GM21528 (cell line): ENCODE measurements around the gene GRIA2.
"Not testable (repeated sequence)": the region's sequence is repeated elsewhere in the genome, so short reads cannot be mapped to it uniquely, and the experiment has no call there.

Experiments
- ATAC-seq: cut with Tn5 transposase; IDR thresholded peaks from one replicate; pipeline ENCODE4 v1.9.1; 2021; ENCODE audit warnings: mild to moderate bottlenecking, moderate library complexity; ENCODE audit not compliant: unreplicated experiment, low FRiP score

The GRIA2 gene

GRCh38 chr4:157220371-157220881, at the start of gene GRIA2:
Gene GRIA2, plus strand, starts transcription at chr4:157220728. Its CDS starts 315 bp downstream, at chr4:157221043.
- ATAC-seq, result no peak

DNA sequence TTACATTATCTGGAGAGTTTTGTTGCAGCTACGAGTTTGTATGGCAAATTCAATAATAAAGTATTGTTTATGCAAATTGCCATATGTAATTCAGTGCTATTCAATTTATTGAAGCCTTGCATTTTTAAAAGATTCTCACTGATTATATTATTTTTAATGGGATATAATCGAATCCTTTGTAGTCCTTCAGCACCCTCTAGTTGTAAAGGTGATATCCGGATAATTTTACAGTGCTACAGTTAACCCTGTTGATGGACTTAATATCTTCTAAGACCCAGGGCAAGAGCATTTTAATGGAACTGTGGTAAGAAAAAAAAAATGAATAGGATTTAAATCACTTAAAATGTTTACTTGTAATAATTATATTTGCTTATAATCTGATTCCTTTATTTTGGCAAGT, 48.5 kb upstream of the GRIA2 start:
- ATAC-seq, result no peak

DNA sequence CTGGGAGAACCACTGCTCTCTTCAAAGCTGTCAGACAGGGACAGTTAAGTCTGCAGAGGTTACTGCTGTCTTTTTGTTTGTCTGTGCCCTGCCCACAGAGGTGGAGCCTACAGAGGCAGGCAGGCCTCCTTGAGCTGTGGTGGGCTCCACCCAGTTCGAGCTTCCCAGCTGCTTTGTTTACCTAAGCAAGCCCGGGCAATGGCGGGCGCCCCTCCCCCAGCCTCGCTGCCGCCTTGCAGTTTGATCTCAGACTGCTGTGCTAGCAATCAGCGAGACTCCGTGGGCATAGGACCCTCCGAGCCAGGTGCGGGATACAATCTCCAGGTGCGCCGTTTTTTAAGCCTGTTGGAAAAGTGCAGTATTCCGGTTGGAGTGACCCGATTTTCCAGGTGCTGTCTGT, 40.3 kb upstream of the GRIA2 start:
- not testable (repeated sequence) for ATAC-seq

- ATAC-seq, result no peak
Measured at GRCh38 chr4:157184300-157184699, 36.2 kb upstream of the GRIA2 start.

DNA sequence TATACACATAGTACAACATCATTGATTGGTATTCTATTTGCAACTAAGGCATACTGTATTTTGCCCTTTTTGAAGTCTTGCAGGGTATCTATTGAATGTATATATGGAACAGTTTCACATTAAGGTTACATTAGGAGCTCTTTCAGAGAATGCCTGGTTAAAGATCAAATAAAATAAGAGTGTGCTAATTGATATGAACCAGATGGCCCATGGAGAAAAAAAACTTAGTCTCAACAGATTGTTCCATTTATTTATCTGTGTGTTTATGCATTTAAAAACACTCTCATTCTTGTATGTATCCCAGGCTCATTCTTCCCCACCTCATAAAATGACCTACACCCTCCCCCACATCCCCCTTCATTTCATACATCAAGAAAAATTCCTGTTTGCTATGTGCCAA, 35.2 kb upstream of the GRIA2 start:
- ATAC-seq, result no peak

DNA sequence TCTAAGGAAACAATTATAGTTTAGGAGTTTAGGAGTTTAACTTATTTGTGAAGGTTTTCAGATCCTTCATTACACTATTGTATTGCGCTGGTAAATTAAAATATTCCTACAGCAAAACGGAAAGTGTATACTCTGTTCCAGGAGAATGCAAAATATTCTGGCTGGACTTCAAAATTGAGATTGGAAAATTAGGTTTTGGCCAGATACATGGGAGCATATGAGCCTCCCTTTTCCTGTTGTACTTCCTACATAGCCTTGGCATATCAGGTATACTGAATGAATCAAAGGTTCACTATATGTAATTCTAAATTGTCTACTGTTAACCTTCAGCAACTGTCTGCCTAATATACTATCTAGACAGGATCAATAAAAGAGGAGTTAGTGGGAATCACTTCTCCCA, 25.2 kb upstream of the GRIA2 start:
- ATAC-seq, result no peak

GRCh38 chr4:157196046-157196445, 24.5 kb upstream of the GRIA2 start:
- no peak for ATAC-seq

DNA sequence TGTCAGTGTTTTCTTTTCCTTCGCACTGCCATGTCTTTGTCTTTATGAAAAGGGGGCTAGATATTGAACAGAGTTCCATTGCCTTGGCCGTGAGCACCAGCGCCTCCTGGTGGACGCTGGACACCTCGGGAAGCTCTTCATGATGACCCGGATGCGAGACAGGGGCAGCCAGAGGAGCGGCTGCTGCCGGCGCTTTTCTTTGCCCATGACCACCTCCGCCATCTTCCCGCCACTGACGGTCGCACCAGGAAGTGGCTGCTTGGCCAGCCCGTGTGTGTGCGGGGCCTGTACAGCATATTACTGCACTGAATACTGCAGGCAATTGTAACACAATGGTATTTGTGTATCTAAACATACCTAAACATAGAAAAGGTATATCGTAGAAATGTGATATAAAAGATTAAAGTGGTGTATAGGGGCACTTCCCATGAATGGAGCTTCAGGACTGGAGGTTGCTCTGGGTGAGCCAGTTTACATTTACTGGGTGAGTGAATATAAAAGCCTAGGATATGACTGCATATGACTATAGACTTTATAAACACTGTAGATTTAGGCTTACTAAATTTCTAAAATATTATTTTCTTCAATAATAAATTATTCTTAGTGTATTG, 15.8 kb upstream of the GRIA2 start:
- no peak for ATAC-seq

DNA sequence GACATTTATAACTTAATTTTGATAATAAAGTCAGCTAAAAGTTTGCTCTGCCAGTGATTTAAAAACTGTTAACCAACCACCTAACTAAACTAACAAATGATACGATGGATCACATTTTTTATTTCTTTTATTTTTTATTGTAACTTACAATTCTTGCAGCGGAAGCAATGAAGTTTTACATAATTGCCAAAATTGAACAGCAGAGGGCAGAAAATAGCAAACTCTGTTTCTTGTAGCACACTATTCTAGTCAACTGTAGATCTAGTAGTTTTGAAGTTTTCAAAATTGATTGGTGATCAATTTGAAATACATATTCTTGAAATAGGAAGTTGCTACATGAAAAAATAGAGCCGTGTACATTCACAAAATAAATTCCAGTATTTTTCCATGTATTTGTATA, 2.8 kb upstream of the GRIA2 start:
- no peak for ATAC-seq

DNA sequence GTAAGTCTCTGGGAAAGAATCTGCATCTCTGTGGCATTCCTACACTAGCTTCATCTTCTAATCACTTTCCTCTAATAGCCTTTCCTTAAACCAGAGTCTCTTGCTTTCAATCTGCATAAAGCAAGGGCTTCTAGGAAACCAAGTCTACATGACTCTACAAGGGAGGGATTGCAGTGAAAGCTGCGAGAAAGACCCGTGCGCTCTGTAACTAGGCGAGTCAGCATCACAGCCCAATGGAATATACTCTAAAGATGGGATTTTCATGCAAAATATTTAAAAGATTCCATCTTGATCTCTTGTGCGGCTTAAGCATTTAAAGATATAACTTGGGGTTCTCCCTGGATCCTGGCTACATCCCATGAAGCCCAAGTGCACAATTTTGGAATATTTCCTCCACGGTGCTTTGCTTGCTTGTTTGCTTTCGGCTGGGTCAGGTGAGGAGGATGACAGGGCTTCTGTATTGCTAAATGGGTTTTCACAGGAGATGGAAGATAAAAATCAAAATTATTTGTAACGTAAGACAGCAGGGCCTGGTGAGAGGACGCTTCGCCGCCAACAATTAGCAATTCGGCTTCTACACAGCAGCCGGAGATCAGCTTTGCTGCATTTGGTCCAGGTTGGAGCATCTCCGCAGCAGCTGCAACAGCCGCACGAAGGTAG, 687 bp upstream of the GRIA2 start:
- ATAC-seq, result no peak

DNA sequence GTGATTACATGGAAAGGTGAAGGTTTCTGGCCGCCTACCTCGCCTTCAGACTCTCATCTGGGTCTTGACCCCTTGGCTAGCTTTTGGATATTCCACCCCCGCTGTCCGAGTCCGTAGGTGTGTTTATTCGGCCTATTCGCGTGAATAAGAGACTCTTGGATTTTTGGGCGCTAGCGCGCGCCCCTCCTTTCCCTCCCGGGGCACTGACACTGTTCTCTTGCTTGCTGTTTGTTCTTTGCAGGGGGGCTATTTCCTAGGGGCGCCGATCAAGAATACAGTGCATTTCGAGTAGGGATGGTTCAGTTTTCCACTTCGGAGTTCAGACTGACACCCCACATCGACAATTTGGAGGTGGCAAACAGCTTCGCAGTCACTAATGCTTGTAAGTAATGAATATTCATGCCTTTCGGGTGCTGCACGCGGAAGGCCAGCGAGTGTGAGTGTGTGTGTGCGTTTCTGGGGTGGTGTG, 932 bp downstream of the GRIA2 start:
- ATAC-seq, result no peak

DNA sequence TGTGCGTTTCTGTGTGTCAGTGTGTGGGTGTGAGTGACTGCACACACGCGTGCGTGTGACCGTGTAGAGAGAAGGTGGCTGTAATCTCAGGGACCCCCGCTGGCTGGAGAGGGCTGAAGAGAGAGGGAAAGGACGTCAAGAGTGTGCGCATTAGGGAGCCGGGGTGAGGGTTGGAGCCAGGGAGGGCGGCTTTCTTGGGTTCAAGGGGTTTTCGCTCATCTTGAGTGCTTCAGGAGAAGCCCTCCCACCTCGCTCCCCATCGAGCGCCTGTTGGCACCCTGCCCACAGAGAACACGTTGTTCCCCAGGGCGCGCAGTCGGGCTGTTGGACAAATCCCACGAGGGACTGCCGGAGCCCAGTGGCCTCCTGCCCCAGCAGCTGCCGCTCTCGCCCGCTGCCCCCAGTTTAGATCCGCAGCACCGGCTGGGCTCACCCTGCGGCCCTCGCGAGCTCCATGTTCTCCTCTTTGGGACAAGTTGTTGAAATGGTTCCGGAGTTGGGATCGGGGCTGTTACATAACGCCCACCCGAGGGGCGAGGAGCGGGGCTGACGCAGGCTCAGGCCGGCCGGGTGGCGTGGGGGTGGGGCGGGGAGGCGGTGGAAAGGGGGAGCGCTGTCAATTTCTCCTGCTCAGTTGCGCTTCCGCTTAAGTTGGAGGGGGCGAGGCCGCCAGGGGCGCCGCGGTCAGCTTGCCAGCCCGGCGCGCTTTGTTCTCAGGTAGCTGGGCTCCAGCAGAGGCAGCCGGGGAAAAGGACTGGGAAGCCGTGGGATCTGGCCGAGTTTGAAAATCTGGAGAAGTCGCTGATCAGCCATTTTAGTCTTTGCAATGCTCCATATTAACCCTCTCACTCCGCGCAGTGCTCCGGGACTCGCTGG, 1.6 kb downstream of the GRIA2 start:
- no peak for ATAC-seq

DNA sequence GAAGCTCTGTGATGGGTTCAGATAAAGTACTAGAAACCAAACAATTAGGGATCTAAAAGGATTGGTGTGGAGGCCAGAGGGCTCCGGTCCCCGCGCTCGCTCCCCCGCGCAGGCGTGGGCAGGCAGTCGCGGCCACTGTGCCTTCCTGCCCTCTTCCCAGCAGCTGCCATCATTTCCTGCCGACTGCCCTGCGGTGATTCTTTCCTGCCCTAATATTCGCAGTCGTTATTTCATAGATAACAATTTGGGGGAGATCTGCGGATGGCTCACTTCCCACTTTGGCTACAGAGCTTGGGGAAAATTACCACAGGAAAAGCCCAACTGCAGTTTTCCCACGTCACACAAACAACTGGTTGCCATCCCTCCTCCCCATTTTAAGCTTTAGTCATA, 2.2 kb downstream of the GRIA2 start:
- ATAC-seq, result no peak

DNA sequence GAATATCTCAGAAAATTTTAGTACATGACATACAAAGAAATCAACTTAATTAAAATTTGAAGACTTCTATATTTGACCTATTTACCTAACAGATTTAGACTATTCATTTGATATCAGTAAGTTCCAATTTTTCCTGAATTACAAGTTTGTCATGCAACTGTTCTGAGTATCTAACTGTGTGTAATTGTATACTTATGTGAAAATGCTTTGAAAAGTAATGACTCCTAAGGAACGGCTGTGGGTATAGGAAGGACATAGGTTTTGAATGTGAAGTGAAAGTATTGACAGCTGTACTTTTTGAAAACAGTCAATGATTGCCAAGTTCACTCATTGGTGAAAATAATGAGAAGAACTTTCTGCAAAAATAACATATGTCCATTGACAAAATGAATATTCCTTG, 2.9 kb downstream of the GRIA2 start:
- ATAC-seq, result no peak

- ATAC-seq, result no peak
Measured at GRCh38 chr4:157225096-157225495, 4.6 kb downstream of the GRIA2 start.

GRCh38 chr4:157226035-157226434, 5.5 kb downstream of the GRIA2 start:
- ATAC-seq, result no peak

- ATAC-seq, result no peak
Measured at GRCh38 chr4:157226601-157227000, 6.1 kb downstream of the GRIA2 start.

DNA sequence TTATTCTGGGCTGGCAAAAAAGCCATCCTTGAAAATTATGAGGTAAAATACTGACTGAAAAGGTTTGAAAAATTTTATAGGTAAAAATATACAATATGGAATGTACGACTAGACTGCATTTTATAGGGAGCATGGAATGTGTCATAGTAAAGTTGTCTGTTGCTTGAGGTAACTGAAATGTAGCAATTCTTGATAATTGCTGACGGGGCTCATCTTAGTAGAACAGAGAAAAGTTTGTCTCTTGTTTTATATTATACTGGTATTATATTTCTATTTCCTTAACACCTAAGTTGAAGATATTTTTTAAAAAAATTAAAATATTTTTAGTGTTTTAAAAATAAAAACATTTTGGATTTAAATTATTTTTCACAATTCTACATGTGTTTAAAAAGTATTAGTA, 11.0 kb downstream of the GRIA2 start:
- no peak for ATAC-seq

DNA sequence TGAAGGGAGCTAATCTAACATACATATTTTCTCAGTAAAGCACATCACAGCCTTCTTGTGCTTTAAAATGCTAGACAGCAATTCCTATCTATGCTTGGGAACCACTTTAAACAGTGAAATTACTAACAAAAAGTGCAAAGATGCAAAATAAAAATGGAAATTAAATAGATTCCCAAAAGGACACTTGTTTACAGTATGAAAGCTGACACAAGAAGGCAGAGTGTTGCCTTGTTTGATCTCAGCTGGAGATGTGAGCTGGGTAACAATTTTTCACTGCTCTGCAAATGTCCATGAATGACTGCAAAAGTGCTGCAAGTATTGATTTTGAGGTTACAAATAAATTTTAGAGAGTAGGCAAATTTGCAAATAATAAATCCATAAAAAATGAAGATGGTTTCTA, 22.3 kb downstream of the GRIA2 start:
- no peak for ATAC-seq

DNA sequence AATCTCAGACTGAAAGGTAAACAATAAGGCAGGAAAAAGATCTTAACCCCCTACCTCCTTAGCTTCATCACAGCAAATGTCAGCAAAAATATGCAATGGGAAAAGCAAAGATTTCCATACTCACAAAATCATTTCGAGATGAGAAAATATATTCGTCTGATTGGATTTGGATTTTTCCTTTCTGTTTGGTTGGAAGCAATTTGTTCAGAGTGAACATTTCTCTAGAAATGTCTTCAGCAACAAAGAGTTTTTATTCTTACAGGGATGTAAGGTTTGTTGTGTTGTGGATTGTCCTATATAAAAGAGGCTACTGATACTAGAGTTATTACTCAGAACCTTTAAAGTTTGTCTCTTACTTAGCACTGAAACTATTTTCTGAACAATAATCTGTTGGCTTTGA, 23.8 kb downstream of the GRIA2 start:
- no peak for ATAC-seq

GRCh38 chr4:157245351-157245750, 24.8 kb downstream of the GRIA2 start:
- no peak for ATAC-seq
